HFF-Myc (cell line): Measurements from ENCODE around the gene KREMEN1.

Experiments
- DNase-seq: peaks from one replicate; pipeline ENCODE4 v3.0.0-alpha.2; 2011; ENCODE audit warnings: low read depth; ENCODE audit errors: extremely low read depth
- H3K4me3 ChIP-seq: replicated peaks from 2 replicates; pipeline ENCODE4 v1.5.1; 2011; ENCODE audit warnings: low read depth, mild to moderate bottlenecking, control low read depth, low read length
- CTCF ChIP-seq: IDR thresholded peaks from 2 replicates; pipeline ENCODE4 v1.5.1; 2012; ENCODE audit warnings: mild to moderate bottlenecking, low read depth, low read length, control low read depth; ENCODE audit errors: missing control alignments

Gene KREMEN1

GRCh38 chr22:29124777-29125442 lies 52.1 kb downstream of the KREMEN1 start:
- H3K4me3 ChIP-seq = no peak overlapping the region
- TF ChIP-seq CTCF = no peak
- DNase-seq = no peak

DNA sequence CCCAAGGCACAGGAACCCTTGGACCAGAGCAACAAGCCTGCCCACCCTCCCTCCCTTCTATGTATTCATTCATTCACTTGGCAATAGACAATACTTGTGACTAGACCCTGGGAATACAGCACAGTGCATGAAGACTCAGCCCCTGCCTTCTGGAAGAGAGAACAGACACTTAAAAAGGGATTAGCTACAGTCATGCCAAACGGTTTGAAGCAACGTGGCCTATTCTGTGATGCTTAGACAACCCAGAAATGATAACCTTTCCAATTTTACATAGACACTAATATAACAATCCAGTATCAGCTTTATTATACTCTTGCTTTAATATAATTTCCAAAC lies 52.6 kb downstream of the KREMEN1 start:
- TF ChIP-seq CTCF = no peak
- no peak overlapping the region for H3K4me3 ChIP-seq
- DNase-seq = no peak

DNA sequence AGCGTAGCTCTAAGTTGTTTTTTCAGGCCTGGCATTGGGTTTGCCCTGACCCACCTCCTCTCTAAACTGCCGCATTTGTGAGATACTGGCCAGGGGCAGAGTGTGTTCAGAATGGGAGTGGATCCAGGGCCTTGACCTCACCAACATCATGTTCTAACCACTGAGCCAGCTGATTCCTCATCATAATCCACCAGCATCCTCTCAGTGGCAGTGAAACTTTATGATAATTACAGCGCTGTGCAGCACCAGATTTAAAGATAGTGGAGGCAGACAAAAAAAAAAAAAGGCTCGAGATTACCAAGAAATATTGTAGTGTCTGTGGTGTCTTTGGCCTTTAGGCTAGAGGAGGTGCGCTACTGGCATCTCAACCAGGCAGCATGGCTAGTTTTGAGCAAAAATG lies 53.0 kb downstream of the KREMEN1 start:
- no peak for TF ChIP-seq CTCF
- no peak for DNase-seq
- H3K4me3 ChIP-seq = no peak overlapping the region

- no peak overlapping the region for H3K4me3 ChIP-seq
- DNase-seq = no peak
- no peak for TF ChIP-seq CTCF
Observed at GRCh38 chr22:29126670-29127395, 54.0 kb downstream of the KREMEN1 start.

DNA sequence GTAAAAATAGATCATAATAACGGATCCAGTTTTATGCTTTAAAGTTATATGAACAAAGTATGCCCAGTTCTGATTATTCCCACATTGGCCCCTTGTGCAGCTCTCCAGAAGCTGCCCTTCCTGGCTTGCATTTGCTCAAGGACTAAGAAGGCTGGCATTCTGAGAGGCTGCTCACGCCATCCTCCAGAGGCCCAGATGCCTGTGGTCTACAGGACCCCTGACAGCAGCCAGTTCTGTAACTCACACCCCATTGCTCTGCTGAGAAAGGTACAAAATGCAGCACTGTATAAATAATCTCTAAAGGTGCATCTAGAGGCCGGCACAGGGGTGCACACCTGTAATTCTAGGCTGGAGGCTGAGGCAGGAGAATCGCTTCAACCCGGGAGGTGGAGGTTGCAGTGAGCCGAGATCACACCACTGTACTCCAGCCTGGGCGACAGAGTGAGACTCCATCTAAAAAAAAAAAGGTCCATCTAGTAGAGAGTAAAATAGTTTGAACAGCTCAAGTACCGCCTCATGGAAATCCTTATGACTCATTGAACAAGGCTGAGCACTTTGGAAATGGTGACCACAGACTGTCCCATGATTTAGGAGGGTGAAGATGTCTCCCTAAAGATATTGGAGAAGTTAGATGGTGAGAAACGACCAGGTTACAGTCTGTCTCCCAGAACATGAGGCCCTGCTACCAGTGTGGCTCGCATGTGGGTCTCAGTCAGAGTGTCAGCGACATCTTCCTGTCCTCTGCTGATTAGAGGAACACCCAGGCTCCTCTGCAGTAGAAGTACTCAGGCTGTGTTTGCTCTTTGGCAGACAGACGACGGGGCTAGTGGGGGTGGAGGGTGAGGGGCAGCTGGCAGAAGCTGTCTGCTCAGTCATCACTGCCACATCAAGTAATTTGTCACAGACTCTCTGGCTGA lies 56.3 kb downstream of the KREMEN1 start:
- no peak for DNase-seq
- TF ChIP-seq CTCF = no peak
- H3K4me3 ChIP-seq = no peak overlapping the region

- no peak overlapping the region for H3K4me3 ChIP-seq
- no peak for TF ChIP-seq CTCF
- no peak for DNase-seq
Observed at GRCh38 chr22:29129808-29130140, 56.9 kb downstream of the KREMEN1 start.
